ENCODE measurements around the gene FGF14. TPM values are rescaled to one million over a fixed set of nuclear protein-coding genes. Genes with fewer than 3 reads are reported as not detected.

Gene FGF14
- total RNA-seq, 1 donor from 2014 or later: 0.23 TPM

GRCh38 chr13:102236830-102237229 is 165.0 kb downstream of the FGF14 start:
- no peaks in the 10 kb centered on the region for H3K36me3 ChIP-seq (ENCODE audit: insufficient read depth, low read length)
- H3K79me2 ChIP-seq (ENCODE audit: insufficient read depth, low read length): no peaks in the 10 kb centered on the region
- Mint-ChIP-seq H3K4me3 (ENCODE audit: unreplicated experiment) (no peak overlapping the region), H3K4me1 (ENCODE audit: low read depth, unreplicated experiment) (no peaks in the 10 kb centered on the region), H3K27me3 (ENCODE audit: low read depth, unreplicated experiment) (no peaks in the 10 kb centered on the region), H3K27ac (ENCODE audit: unreplicated experiment) (no peak overlapping the region), H3K9me3 (ENCODE audit: unreplicated experiment) (no peaks in the 10 kb centered on the region), H3K36me3 (ENCODE audit: low read depth, unreplicated experiment) (no peaks in the 10 kb centered on the region)
- H3K27ac ChIP-seq (ENCODE audit: low read depth, low read length): no peak overlapping the region
- no peak for FAIRE-seq
- no peaks in the 10 kb centered on the region for H3K4me1 ChIP-seq (ENCODE audit: insufficient read depth, low read length)
- H2AFZ ChIP-seq (ENCODE audit: low read depth, low read length): no peak overlapping the region
- no peaks in the 10 kb centered on the region for H4K20me1 ChIP-seq (ENCODE audit: insufficient read depth, low read length)
- no peaks in the 10 kb centered on the region for H3K27me3 ChIP-seq (ENCODE audit: insufficient read depth, low read length)
- no peak for TF ChIP-seq CTCF (IDR thresholded peaks at IDR 0.05; ENCODE audit: insufficient read depth, low read depth, low read length)
- no peak for TF ChIP-seq EZH2 (IDR thresholded peaks at IDR 0.05; ENCODE audit: insufficient read depth, low read length)
- no peak overlapping the region for H3K4me2 ChIP-seq (ENCODE audit: low read length)
- H3K9ac ChIP-seq (ENCODE audit: low read length): no peak overlapping the region
- DNase-seq (ENCODE audit: low read depth): no peak
- H3K9me3 ChIP-seq (ENCODE audit: insufficient read depth, low read depth, low read length): no peaks in the 10 kb centered on the region
- H3K4me3 ChIP-seq (ENCODE audit: insufficient read depth, low read depth, low read length): no peak overlapping the region

DNA sequence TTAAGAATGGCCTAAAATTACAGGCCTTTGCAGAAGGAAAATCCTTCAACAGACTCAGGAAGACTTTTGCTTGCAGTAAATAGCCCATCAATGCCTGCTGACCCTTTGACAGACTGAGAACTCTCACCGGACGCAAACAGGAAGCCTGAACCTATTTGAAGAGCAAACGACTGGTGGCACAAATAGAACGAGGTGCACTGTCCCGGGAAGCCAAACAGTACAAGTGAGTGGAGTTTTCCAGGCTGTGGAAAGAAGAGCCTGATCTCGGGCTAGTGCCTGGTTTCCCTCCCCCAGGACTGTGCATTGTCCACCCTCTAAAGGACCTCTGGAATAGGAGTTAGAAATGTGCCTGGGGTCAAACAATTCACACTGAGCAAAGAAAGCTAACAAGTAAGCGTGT is 165.5 kb downstream of the FGF14 start:
- Histone ChIP-seq H3K4me3 (ENCODE audit: insufficient read depth, low read depth, low read length) (no peak overlapping the region), H3K4me2 (ENCODE audit: low read length) (no peak overlapping the region), H3K9ac (ENCODE audit: low read length) (no peak overlapping the region), H3K4me1 (ENCODE audit: insufficient read depth, low read length) (no peaks in the 10 kb centered on the region), H2AFZ (ENCODE audit: low read depth, low read length) (no peak overlapping the region), H3K9me3 (ENCODE audit: insufficient read depth, low read depth, low read length) (no peaks in the 10 kb centered on the region), H3K27me3 (ENCODE audit: insufficient read depth, low read length) (no peaks in the 10 kb centered on the region), H3K27ac (ENCODE audit: low read depth, low read length) (no peak overlapping the region), H4K20me1 (ENCODE audit: insufficient read depth, low read length) (no peaks in the 10 kb centered on the region), H3K79me2 (ENCODE audit: insufficient read depth, low read length) (no peaks in the 10 kb centered on the region), H3K36me3 (ENCODE audit: insufficient read depth, low read length) (no peaks in the 10 kb centered on the region)
- DNase-seq (ENCODE audit: low read depth) (no peak), FAIRE-seq (no peak)
- no peaks in the 10 kb centered on the region for H3K27me3 Mint-ChIP-seq (ENCODE audit: low read depth, unreplicated experiment)
- no peaks in the 10 kb centered on the region for H3K9me3 Mint-ChIP-seq (ENCODE audit: unreplicated experiment)
- H3K4me3 Mint-ChIP-seq (ENCODE audit: unreplicated experiment): no peak overlapping the region
- H3K27ac Mint-ChIP-seq (ENCODE audit: unreplicated experiment): no peak overlapping the region
- no peak for TF ChIP-seq CTCF (IDR thresholded peaks at IDR 0.05; ENCODE audit: insufficient read depth, low read depth, low read length)
- no peaks in the 10 kb centered on the region for H3K4me1 Mint-ChIP-seq (ENCODE audit: low read depth, unreplicated experiment)
- no peaks in the 10 kb centered on the region for H3K36me3 Mint-ChIP-seq (ENCODE audit: low read depth, unreplicated experiment)

DNA sequence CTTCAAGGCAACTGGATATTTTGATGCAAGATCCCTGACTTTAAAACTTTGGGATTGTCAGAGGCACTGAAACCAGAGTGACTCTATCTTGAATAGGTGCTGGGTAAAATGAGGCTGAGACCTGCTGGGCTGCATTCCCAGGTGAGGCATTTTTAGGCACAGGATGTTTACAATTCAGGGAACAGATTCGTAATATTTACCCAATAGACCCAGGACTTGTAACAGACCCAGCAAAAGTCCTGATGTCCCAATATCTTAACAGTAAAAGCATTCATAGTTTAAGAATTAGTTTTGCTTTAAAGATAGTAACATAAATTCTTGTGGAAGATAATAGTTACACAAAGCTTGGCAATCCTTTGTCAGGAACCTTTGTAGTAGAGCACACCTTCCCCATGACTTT is 166.2 kb downstream of the FGF14 start:
- H3K9ac ChIP-seq (ENCODE audit: low read length): no peak overlapping the region
- no peak overlapping the region for H3K4me2 ChIP-seq (ENCODE audit: low read length)
- no peaks in the 10 kb centered on the region for H3K9me3 ChIP-seq (ENCODE audit: insufficient read depth, low read depth, low read length)
- H4K20me1 ChIP-seq (ENCODE audit: insufficient read depth, low read length): no peaks in the 10 kb centered on the region
- no peak overlapping the region for H2AFZ ChIP-seq (ENCODE audit: low read depth, low read length)
- H3K27me3 ChIP-seq (ENCODE audit: insufficient read depth, low read length): no peaks in the 10 kb centered on the region
- TF ChIP-seq EZH2 (IDR thresholded peaks at IDR 0.05; ENCODE audit: insufficient read depth, low read length) (no peak), CTCF (IDR thresholded peaks at IDR 0.05; ENCODE audit: insufficient read depth, low read depth, low read length) (no peak)
- H3K4me3 Mint-ChIP-seq (ENCODE audit: unreplicated experiment): no peak overlapping the region
- H3K27me3 Mint-ChIP-seq (ENCODE audit: low read depth, unreplicated experiment): no peaks in the 10 kb centered on the region
- DNase-seq (ENCODE audit: low read depth) (no peak), FAIRE-seq (no peak)
- H3K4me3 ChIP-seq (ENCODE audit: insufficient read depth, low read depth, low read length): no peak overlapping the region
- no peaks in the 10 kb centered on the region for H3K36me3 Mint-ChIP-seq (ENCODE audit: low read depth, unreplicated experiment)
- H3K4me1 Mint-ChIP-seq (ENCODE audit: low read depth, unreplicated experiment): no peaks in the 10 kb centered on the region
- no peak overlapping the region for H3K27ac ChIP-seq (ENCODE audit: low read depth, low read length)
- H3K9me3 Mint-ChIP-seq (ENCODE audit: unreplicated experiment): no peaks in the 10 kb centered on the region
- no peaks in the 10 kb centered on the region for H3K36me3 ChIP-seq (ENCODE audit: insufficient read depth, low read length)
- no peaks in the 10 kb centered on the region for H3K4me1 ChIP-seq (ENCODE audit: insufficient read depth, low read length)
- H3K79me2 ChIP-seq (ENCODE audit: insufficient read depth, low read length): no peaks in the 10 kb centered on the region
- no peak overlapping the region for H3K27ac Mint-ChIP-seq (ENCODE audit: unreplicated experiment)

Data from astrocyte (in vitro differentiated cells and primary cell).